AG09319 (cell line): Measurements from ENCODE around the gene PRDM10.

Experiments
- DNase-seq: peaks from one replicate; pipeline ENCODE4 v3.0.0-alpha.2; 2010; ENCODE audit warnings: low read depth; ENCODE audit errors: extremely low read depth
- CTCF ChIP-seq: IDR thresholded peaks from 2 replicates; pipeline ENCODE4 v1.5.1; 2011; ENCODE audit warnings: low read depth, mild to moderate bottlenecking, inconsistent platforms, low read length, moderate library complexity

Gene PRDM10

DNA sequence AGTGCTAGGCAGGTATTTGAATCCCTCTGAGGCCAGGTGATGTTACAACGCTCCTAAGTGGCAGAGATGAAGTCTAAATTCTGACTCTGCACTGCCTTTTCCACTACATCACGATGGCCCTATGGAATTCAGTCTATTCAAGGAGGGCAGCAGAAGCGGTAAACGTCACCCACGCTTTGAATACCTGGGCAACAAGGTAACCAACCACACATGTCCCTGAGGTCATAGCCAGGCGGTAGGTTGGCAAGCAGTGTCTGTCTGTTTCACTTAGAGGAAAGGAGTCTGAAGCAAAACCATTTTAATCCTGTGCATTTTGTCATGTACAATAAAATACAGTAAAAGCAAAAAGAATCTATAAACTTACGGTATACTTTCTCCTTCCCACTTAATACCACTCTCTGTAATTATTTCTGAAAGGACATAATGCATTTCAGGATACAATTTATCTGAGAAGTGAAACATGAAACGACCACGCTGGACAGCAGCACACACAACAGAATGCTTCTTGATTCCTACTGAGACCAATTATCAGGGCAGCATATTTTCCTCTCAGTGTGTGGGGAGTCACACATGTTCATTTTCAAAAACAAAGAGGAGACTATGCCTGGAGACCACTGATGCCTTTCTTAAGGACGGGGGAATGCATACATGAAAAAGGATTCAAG lies 51.3 kb downstream of the PRDM10 start:
- DNase-seq, result no peak
- TF ChIP-seq CTCF, result no peak

DNA sequence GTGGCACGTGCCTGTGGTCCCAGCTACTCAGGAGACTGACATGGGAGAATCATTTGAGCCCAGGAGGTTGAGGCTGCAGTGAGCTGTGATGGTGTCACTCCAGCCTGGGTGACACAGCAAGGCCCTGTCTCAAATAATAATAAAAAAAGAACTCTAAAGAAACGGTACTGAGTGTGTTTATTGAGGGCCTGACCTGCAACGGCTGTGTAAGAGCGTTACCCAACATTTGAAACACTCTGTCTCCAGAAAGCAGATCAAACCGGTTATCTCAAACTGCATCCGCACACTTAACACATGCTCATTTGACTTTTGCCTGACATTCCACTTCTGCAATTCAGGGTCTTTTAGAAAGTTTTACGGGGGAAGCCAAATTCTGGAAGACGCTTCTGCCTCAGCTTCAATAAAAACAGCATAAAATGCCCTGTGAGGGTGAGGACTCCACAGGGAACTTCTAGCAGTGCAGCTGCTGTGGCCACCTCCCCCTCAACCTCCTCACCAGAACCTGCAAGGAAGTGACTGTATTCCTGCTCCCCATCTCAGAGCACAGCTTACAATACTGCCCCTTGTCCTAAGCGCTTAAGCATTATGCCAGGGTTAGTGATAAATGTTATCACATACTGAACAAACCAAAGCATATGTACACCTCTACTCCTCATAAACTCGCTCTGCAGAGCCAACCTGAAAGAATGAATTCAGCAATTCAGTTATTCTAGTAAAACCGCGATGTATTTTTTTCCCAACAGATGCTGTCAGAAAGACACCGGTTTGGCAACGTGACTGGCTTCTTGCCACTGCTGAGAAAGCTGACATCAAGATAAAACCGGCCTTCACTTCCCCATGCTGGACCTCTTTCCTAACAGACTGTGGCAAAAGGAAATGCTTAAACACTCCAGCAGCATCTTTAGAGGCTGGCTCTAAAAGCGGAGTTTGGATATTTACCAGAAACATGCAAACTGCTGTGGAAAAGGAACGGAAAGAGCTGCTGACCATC lies 52.2 kb downstream of the PRDM10 start:
- no peak for TF ChIP-seq CTCF
- DNase-seq, result no peak

DNA sequence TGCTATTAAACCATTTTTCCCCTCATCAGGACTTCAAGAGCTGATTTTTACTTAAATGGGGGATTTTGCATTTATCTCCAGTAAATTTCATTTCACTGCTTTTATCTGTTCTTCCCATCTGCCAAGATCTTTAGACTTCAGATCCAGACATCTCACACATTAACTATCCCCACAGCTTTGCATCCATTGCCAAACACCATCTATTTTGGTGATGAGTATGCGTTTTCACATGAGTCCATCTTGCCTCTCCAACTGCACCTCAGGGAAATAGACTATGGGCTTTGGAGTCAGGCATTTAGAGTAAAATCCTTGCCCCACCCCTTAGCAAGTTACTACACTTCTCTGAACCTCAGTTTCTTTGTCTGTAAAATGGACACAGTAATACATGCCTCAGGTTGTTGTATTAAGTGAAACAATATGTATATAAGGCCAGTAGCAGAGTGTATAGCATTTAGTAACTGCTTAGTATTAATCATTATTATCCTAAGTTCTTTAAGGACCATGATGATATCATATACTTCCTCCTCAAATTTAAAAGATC lies 53.6 kb downstream of the PRDM10 start:
- DNase-seq, result no peak

DNA sequence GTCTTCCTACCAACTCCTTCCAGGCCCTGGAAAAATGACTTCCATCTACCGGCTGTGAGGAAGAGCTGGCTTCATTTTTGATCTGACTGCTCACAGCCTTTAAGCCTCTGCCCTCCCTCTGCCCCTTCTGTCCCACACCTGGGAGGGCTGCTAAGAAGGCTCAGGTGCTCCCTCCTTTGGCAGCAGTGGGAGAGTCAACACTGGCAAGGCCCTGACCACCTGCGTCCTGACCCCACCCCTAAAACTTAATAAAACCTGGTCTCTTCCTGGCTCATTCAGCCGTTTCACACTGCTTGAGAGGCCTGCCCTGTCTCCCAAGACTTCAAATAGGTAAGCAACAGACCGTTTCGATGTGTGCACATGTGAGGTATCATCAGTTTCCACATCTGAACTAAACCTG lies 55.2 kb downstream of the PRDM10 start:
- TF ChIP-seq CTCF, result no peak
- no peak for DNase-seq

More for the DNA sequence above, 53.6 kb downstream of the PRDM10 start:
- no peak for TF ChIP-seq CTCF

GRCh38 chr11:129946965-129947364 lies 55.7 kb downstream of the PRDM10 start:
- no peak for TF ChIP-seq CTCF
- DNase-seq, result no peak

- no peak for TF ChIP-seq CTCF
- no peak for DNase-seq
Measured at GRCh38 chr11:129946256-129946655, 56.4 kb downstream of the PRDM10 start.

DNA sequence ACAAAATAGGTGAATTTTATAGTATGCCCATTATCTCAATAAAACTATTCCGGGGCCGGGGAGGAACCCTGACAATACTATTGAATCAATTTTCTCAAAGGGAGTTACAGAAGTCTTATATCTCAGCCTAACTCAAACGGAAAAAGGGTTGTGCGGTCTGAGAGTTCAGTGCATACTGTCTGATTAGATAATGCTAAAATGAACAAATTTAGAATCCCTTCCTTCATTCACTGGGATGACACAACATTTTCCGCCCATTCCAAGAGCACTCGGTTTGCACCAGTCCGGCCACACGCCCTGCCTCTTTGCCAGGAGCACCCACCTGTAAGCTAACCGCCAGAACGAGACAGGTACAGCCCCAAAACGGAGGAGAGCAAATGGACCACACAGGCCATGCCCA lies 57.3 kb downstream of the PRDM10 start:
- TF ChIP-seq CTCF, result no peak
- DNase-seq, result no peak
